PC-3 (cell line): ENCODE measurements around the gene MX1. TPM values are rescaled to one million over a fixed set of nuclear protein-coding genes. Genes with fewer than 3 reads are reported as not detected.

Source experiments
- ATAC-seq: fragments of 200-7000 bp; cut with Tn5 transposase; 2 replicates; pipeline ENCODE4 v1.9.1; 2020; ENCODE audit warnings: mild to moderate bottlenecking, moderate library complexity
- BruUV-seq: library from RNA; stranded (reverse); fragments of 400-500 nt; replicated peaks from 2 replicates; lab custom pipeline; 2021; lab: Mats Ljungman, UMichigan
- CTCF ChIA-PET: fragments of 300-600 bp; sonication (Branson Sonifier 250); formaldehyde crosslinking; loops from one replicate; lab custom pipeline; 2022; ENCODE audit warnings: antibody characterized with exemption; lab: Charles Lee
- POLR2A ChIA-PET: fragments of 300-600 bp; sonication (Branson Sonifier 250); formaldehyde crosslinking; loops from one replicate; lab custom pipeline; 2022; ENCODE audit warnings: antibody characterized with exemption; ENCODE audit not compliant: unreplicated experiment; lab: Charles Lee
- DNase-seq: peaks from one replicate; pipeline ENCODE4 v3.0.0-alpha.2; 2015
- H2AFZ ChIP-seq: fragments of 300-600 bp; sonication (generic); 2 replicates; pipeline ENCODE4 v1.6.0; 2016; ENCODE audit warnings: antibody characterized with exemption, low read length
- H3F3A ChIP-seq: fragments of 300-600 bp; sonication (generic); one replicate; pipeline ENCODE4 v1.6.0; 2017; ENCODE audit warnings: antibody characterized with exemption, low read length, control low read depth, mild to moderate bottlenecking; ENCODE audit not compliant: unreplicated experiment
- H3K27ac ChIP-seq: fragments of 300-600 bp; sonication (generic); 2 replicates; pipeline ENCODE4 v1.5.1; 2016; ENCODE audit warnings: mild to moderate bottlenecking, low read length
- H3K27me3 ChIP-seq: fragments of 300-600 bp; sonication (generic); 2 replicates; pipeline ENCODE4 v1.6.1; 2016; ENCODE audit warnings: low read length, mixed read lengths
- H3K36me3 ChIP-seq: fragments of 300-600 bp; sonication (generic); 2 replicates; pipeline ENCODE4 v1.6.1; 2016; ENCODE audit warnings: low read depth, mixed run types, low read length, mixed read lengths
- H3K4me1 ChIP-seq: fragments of 300-600 bp; sonication (generic); 2 replicates; pipeline ENCODE4 v1.5.1; 2016; ENCODE audit warnings: low read length; ENCODE audit not compliant: insufficient read depth
- H3K4me2 ChIP-seq: fragments of 300-600 bp; sonication (generic); 2 replicates; pipeline ENCODE4 v1.6.0; 2016; ENCODE audit warnings: low read length
- H3K4me3 ChIP-seq: fragments of 300-600 bp; sonication (generic); 2 replicates; pipeline ENCODE4 v1.5.1; 2016; ENCODE audit warnings: mild to moderate bottlenecking, low read length, mixed read lengths
- H3K79me2 ChIP-seq: fragments of 300-600 bp; sonication (generic); 2 replicates; pipeline ENCODE4 v1.6.1; 2017; ENCODE audit warnings: low read length, mixed read lengths
- H3K9ac ChIP-seq: fragments of 300-600 bp; sonication (generic); 2 replicates; pipeline ENCODE4 v1.6.0; 2016; ENCODE audit warnings: mild to moderate bottlenecking, low read length
- H3K9me2 ChIP-seq: fragments of 300-600 bp; sonication (generic); replicated peaks from 2 replicates; pipeline ENCODE4 v1.6.1; 2016; ENCODE audit warnings: mixed run types, low read length, mixed read lengths
- H3K9me3 ChIP-seq: fragments of 300-600 bp; sonication (generic); 2 replicates; pipeline ENCODE4 v1.6.1; 2016; ENCODE audit warnings: low read length, mixed read lengths
- H4K20me1 ChIP-seq: fragments of 300-600 bp; sonication (generic); 2 replicates; pipeline ENCODE4 v1.6.1; 2016; ENCODE audit warnings: low read length, mixed read lengths
- CTCF ChIP-seq: fragments of 300-600 bp; sonication (generic); conservative IDR thresholded peaks from 2 replicates; pipeline ENCODE4 v1.5.1; 2017; ENCODE audit warnings: antibody characterized with exemption, low read depth, mild to moderate bottlenecking, low read length
- EZH2 ChIP-seq: fragments of 300-600 bp; sonication (generic); IDR thresholded peaks from one replicate; pipeline ENCODE4 v1.6.1; 2017; ENCODE audit warnings: antibody characterized with exemption, mild to moderate bottlenecking, low read length; ENCODE audit not compliant: unreplicated experiment
- EZH2phosphoT487 ChIP-seq: fragments of 300-600 bp; sonication (generic); IDR thresholded peaks from 2 replicates; pipeline ENCODE4 v1.6.1; 2018; ENCODE audit warnings: mild to moderate bottlenecking, antibody characterized with exemption, low read length, borderline replicate concordance
- intact Hi-C: fragments of 100-400 bp; cut with micrococcal nuclease; formaldehyde crosslinking; loops from 2 replicates; pipeline ENCODE4 v1.9.0; 2023
- total RNA-seq: library from RNA; depleted of rRNA; stranded (reverse); fragments of >200 nt; gene quantifications from 2 replicates; pipeline ENCODE4 v1.2.3, GENCODE V29; 2014

The MX1 gene
- total RNA-seq, 1 experiment from 2014 or later = 12.6 TPM

- Histone ChIP-seq H3K9me3 (no peaks in the 10 kb centered on the region), H3K36me3 (no peaks in the 10 kb centered on the region), H3F3A (no peaks in the 10 kb centered on the region), H3K4me2 (no peak overlapping the region), H3K4me3 (no peak overlapping the region), H3K27me3 (no peaks in the 10 kb centered on the region), H3K27ac (no peak overlapping the region), H3K79me2 (no peaks in the 10 kb centered on the region), H4K20me1 (no peaks in the 10 kb centered on the region), H2AFZ (no peak overlapping the region), H3K4me1 (peaks cover 11% of the 10 kb centered on the region), H3K9me2 (no peaks in the 10 kb centered on the region), H3K9ac (no peak overlapping the region)
- no TSS peak for BruUV-seq
- no peak for ATAC-seq
- intact Hi-C loops = no loop called here
- TF ChIP-seq EZH2phosphoT487 = no peak
- TF ChIP-seq EZH2 = no peak
- TF ChIP-seq CTCF = no peak
- DNase-seq = no peak
- ChIA-PET CTCF (no interaction called here), POLR2A (no interaction called here)
Observed at GRCh38 chr21:41397471-41397891, 28.6 kb upstream of the MX1 start.

- no peak for DNase-seq
- Histone ChIP-seq H3K4me1 (peaks cover 11% of the 10 kb centered on the region), H3F3A (no peaks in the 10 kb centered on the region), H3K9me3 (no peaks in the 10 kb centered on the region), H3K79me2 (no peaks in the 10 kb centered on the region), H3K4me3 (no peak overlapping the region), H3K9ac (no peak overlapping the region), H3K9me2 (no peaks in the 10 kb centered on the region), H3K27ac (no peak overlapping the region), H3K27me3 (no peaks in the 10 kb centered on the region), H3K36me3 (no peaks in the 10 kb centered on the region), H3K4me2 (no peak overlapping the region), H2AFZ (no peak overlapping the region), H4K20me1 (no peaks in the 10 kb centered on the region)
- ATAC-seq = no peak
- POLR2A ChIA-PET = no interaction called here
- CTCF ChIA-PET = no interaction called here
- intact Hi-C loops = no loop called here
- BruUV-seq = no TSS peak
- TF ChIP-seq CTCF (no peak), EZH2 (no peak), EZH2phosphoT487 (no peak)
Observed at GRCh38 chr21:41398251-41398650, 27.8 kb upstream of the MX1 start.

GRCh38 chr21:41398831-41399230 is 27.2 kb upstream of the MX1 start:
- DNase-seq (no peak), ATAC-seq (no peak)
- TF ChIP-seq EZH2phosphoT487 (no peak), CTCF (no peak), EZH2 (no peak)
- Histone ChIP-seq H3K36me3 (no peaks in the 10 kb centered on the region), H2AFZ (no peak overlapping the region), H3K4me1 (peaks cover 11% of the 10 kb centered on the region), H3K9me2 (no peaks in the 10 kb centered on the region), H3K9ac (no peak overlapping the region), H3K27ac (no peak overlapping the region), H3K4me2 (no peak overlapping the region), H3K4me3 (no peak overlapping the region), H3K27me3 (no peaks in the 10 kb centered on the region), H3K9me3 (no peaks in the 10 kb centered on the region), H3K79me2 (no peaks in the 10 kb centered on the region), H4K20me1 (no peaks in the 10 kb centered on the region), H3F3A (no peaks in the 10 kb centered on the region)
- POLR2A ChIA-PET = no interaction called here
- no TSS peak for BruUV-seq
- CTCF ChIA-PET = no interaction called here
- intact Hi-C loops = no loop called here
